Thyroid gland (tissue), 4 donors: ENCODE measurements around the gene GORASP2. TPM values are rescaled to one million over a fixed set of nuclear protein-coding genes. Genes with fewer than 3 reads are reported as not detected.
A peak's percentile ranks its signal among the peaks of the same experiment; 100 is the strongest.

Experiments
- DNase-seq, 2 donors: peaks; one replicate each; pipeline ENCODE4 v3.0.0-alpha.2; 2019
- H3K27ac ChIP-seq, 3 donors: fragments of 200-600 bp; sonication (generic); 1 replicate in 2 of 3; 2 replicates in 1 of 3; pipeline ENCODE4 v1.5.1; 2016 to 2019; ENCODE audit warnings: mild to moderate bottlenecking in 1 of 3, moderate library complexity in 1 of 3
- H3K27me3 ChIP-seq: fragments of 200-600 bp; sonication (generic); one replicate; pipeline ENCODE4 v1.5.1; 2019
- H3K36me3 ChIP-seq, 2 donors: fragments of 200-600 bp; sonication (generic); one replicate each; pipeline ENCODE4 v1.5.1; 2016 to 2019
- H3K4me1 ChIP-seq, 2 donors: fragments of 200-600 bp; sonication (generic); one replicate each; pipeline ENCODE4 v1.5.1; 2017 to 2019
- H3K4me3 ChIP-seq, 3 donors: fragments of 200-600 bp; sonication (generic); replicated peaks in 1 of 3; 1 replicate in 2 of 3; 2 replicates in 1 of 3; pipeline ENCODE4 v1.5.1; 2016; ENCODE audit warnings: mild to moderate bottlenecking in 1 of 3
- H3K9me3 ChIP-seq: fragments of 200-600 bp; sonication (generic); one replicate; pipeline ENCODE4 v1.5.1; 2017
- CTCF ChIP-seq, 6 experiments: fragments of 200-600 bp in 3 of 6; fragments of 450-650 bp in 3 of 6; sonication (generic) in 3 of 6; IDR thresholded peaks; one replicate each; pipeline ENCODE4 v1.5.1; 2016 to 2019; ENCODE audit warnings: antibody characterized with exemption in 6 of 6, mild to moderate bottlenecking in 2 of 6, inconsistent platforms in 1 of 6, moderate library complexity in 1 of 6
- POLR2A ChIP-seq, 2 donors: fragments of 450-650 bp; IDR thresholded peaks; one replicate each; pipeline ENCODE4 v1.6.1; 2017; ENCODE audit warnings: antibody characterized with exemption in 2 of 2, mild to moderate bottlenecking in 2 of 2, moderate library complexity in 1 of 2
- WGBS, 2 donors: methylation state at CpG; one replicate each; pipeline ENCODE4 v1.1.5; 2017; 5-methylcytosine and 5-hydroxymethylcytosine counted together
- intact Hi-C: fragments of 100-400 bp; cut with DNase I; formaldehyde crosslinking; loops from one replicate; pipeline ENCODE4 v1.15.1; 2023
- total RNA-seq, 4 donors: library from RNA; depleted of rRNA; stranded (reverse); fragments of >200 nt; gene quantifications; one replicate each; pipeline ENCODE4 v1.2.3, GENCODE V29; 2016

Gene GORASP2
- total RNA-seq: 100 to 1,000 TPM in 1 of 4 donors, 10 to 100 TPM in 3; 79.6 to 114 (median 87.1) TPM

- peak; percentile 99 for DNase-seq
- Histone ChIP-seq H3K27ac (peak within 1 kb of the TSS; percentile 84 to 92 (median 89)), H3K27me3 (no peaks in the 10 kb centered on the region), H3K4me3 (peak within 1 kb of the TSS; percentile 71 to 94 (median 81)), H3K36me3 (no peaks in the 10 kb centered on the region), H3K4me1 (peaks cover 15 to 27% of the 10 kb centered on the region in 2 donors), H3K9me3 (no peaks in the 10 kb centered on the region)
- WGBS, 2 donors: 1% methylated on average over 17 to 19 of the region's 95 CpGs
- TF ChIP-seq CTCF (IDR thresholded peaks at IDR 0.05) (peak; percentile 92 to 99 (median 96)), POLR2A (IDR thresholded peaks at IDR 0.05) (peak in 1 of 2 donors; percentile 92)
- intact Hi-C loops: loop anchor here (5.0 kb wide), 1 partner anchor 43 kb away; no protein-coding TSS in a partner anchor
Observed at GRCh38 chr2:170928824-170929685, at the start of gene GORASP2. TSS of gene GORASP2 (plus strand) at chr2:170929253. CDS start at chr2:170929341, 88 bp downstream.

- intact Hi-C loops: no loop called here
- no peaks in the 10 kb centered on the region for H3K4me1 ChIP-seq
- no peaks in the 10 kb centered on the region for H3K9me3 ChIP-seq
- no peak overlapping the region for H3K4me3 ChIP-seq
- DNase-seq: no peak
- 68% methylated on average over 3 of the region's 3 CpGs for WGBS, 2 donors
- TF ChIP-seq POLR2A (IDR thresholded peaks at IDR 0.05) (no peak), CTCF (IDR thresholded peaks at IDR 0.05) (no peak)
- H3K36me3 ChIP-seq: no peaks in the 10 kb centered on the region
- H3K27me3 ChIP-seq: no peaks in the 10 kb centered on the region
- H3K27ac ChIP-seq: no peak overlapping the region
Observed at GRCh38 chr2:170881840-170882239, 47.2 kb upstream of the GORASP2 start.

- WGBS, 2 donors: 76% methylated on average over 2 of the region's 2 CpGs
Observed at GRCh38 chr2:170882758-170883157, 46.3 kb upstream of the GORASP2 start.

GRCh38 chr2:170883683-170884082 is 45.4 kb upstream of the GORASP2 start:
- no peak for DNase-seq
- H3K9me3 ChIP-seq: no peaks in the 10 kb centered on the region

More at GRCh38 chr2:170882758-170883157, 46.3 kb upstream of the GORASP2 start:
- DNase-seq: no peak
- no peaks in the 10 kb centered on the region for H3K9me3 ChIP-seq
- H3K27me3 ChIP-seq: no peaks in the 10 kb centered on the region
- no peak overlapping the region for H3K4me3 ChIP-seq
- no peak overlapping the region for H3K27ac ChIP-seq
- intact Hi-C loops: no loop called here
- H3K4me1 ChIP-seq: no peaks in the 10 kb centered on the region
- TF ChIP-seq POLR2A (IDR thresholded peaks at IDR 0.05) (no peak), CTCF (IDR thresholded peaks at IDR 0.05) (no peak)
- H3K36me3 ChIP-seq: no peaks in the 10 kb centered on the region

More at GRCh38 chr2:170883683-170884082, 45.4 kb upstream of the GORASP2 start:
- Histone ChIP-seq H3K4me1 (no peaks in the 10 kb centered on the region), H3K27ac (no peak overlapping the region), H3K27me3 (no peaks in the 10 kb centered on the region), H3K4me3 (no peak overlapping the region), H3K36me3 (no peaks in the 10 kb centered on the region)
- TF ChIP-seq CTCF (IDR thresholded peaks at IDR 0.05) (no peak), POLR2A (IDR thresholded peaks at IDR 0.05) (no peak)
- intact Hi-C loops: no loop called here
- 87 to 93% methylated on average over 2 of the region's 2 CpGs for WGBS, 2 donors
